Mucosa of stomach (tissue), 1 donor: ENCODE results near the gene BPIFB2.

Experiments used
- H3K27me3 ChIP-seq: one replicate; pipeline ENCODE4 v1.7.0; 2013; ENCODE audit warnings: mild to moderate bottlenecking, low read length; ENCODE audit not compliant: control insufficient read depth, insufficient read depth
- H3K36me3 ChIP-seq: one replicate; pipeline ENCODE4 v1.7.0; 2013; ENCODE audit warnings: low read length; ENCODE audit not compliant: control insufficient read depth, insufficient read depth
- H3K4me1 ChIP-seq: one replicate; pipeline ENCODE4 v1.7.0; 2013; ENCODE audit warnings: mild to moderate bottlenecking, low read length; ENCODE audit not compliant: control insufficient read depth, insufficient read depth
- H3K4me3 ChIP-seq: one replicate; pipeline ENCODE4 v1.7.0; 2013; ENCODE audit warnings: low read length
- H3K9ac ChIP-seq: one replicate; pipeline ENCODE4 v1.7.0; 2013; ENCODE audit warnings: mild to moderate bottlenecking, low read length, moderate library complexity
- H3K9me3 ChIP-seq: one replicate; pipeline ENCODE4 v1.7.0; 2013; ENCODE audit warnings: mild to moderate bottlenecking, low read length, moderate library complexity; ENCODE audit not compliant: control insufficient read depth
- donor health status: Pancreatic carcinoma.

The BPIFB2 gene

DNA sequence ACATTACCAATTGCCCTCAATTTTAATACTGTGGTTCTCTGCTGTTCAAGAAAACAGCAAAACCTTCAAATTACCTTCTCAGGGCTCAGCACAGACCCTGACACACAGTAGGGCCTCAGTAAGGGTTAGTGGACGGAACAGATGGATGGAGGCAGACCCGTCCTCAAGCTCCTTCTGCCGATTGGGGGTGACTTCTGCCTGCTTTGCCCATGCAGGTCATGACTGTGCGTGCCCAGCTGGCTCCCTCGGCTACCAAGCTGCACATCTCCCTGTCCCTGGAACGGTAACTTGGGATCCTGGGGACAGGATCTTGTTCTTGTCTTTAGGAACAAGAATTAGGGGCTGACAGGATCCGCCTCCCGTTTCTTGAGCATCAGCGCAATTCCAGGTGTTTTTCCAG lies 62.2 kb downstream of the BPIFB2 start:
- Histone ChIP-seq H3K9me3 (no peaks in the 10 kb centered on the region), H3K9ac (no peak overlapping the region), H3K36me3 (no peaks in the 10 kb centered on the region), H3K4me3 (no peak overlapping the region), H3K4me1 (no peaks in the 10 kb centered on the region), H3K27me3 (no peaks in the 10 kb centered on the region)

GRCh38 chr20:33070111-33071053 lies 62.9 kb downstream of the BPIFB2 start:
- Histone ChIP-seq H3K4me1 (no peaks in the 10 kb centered on the region), H3K9ac (no peak overlapping the region), H3K36me3 (no peaks in the 10 kb centered on the region), H3K9me3 (no peaks in the 10 kb centered on the region), H3K4me3 (no peak overlapping the region), H3K27me3 (no peaks in the 10 kb centered on the region)

GRCh38 chr20:33071198-33071597 lies 63.7 kb downstream of the BPIFB2 start:
- Histone ChIP-seq H3K9ac (no peak overlapping the region), H3K27me3 (no peaks in the 10 kb centered on the region), H3K4me1 (no peaks in the 10 kb centered on the region), H3K36me3 (no peaks in the 10 kb centered on the region), H3K4me3 (no peak overlapping the region), H3K9me3 (no peaks in the 10 kb centered on the region)

- Histone ChIP-seq H3K9me3 (no peaks in the 10 kb centered on the region), H3K4me1 (no peaks in the 10 kb centered on the region), H3K27me3 (peaks cover 3% of the 10 kb centered on the region), H3K9ac (no peak overlapping the region), H3K36me3 (no peaks in the 10 kb centered on the region), H3K4me3 (no peak overlapping the region)
These were observed 64.9 kb downstream of the BPIFB2 start for GRCh38 chr20:33072362-33072761.

DNA sequence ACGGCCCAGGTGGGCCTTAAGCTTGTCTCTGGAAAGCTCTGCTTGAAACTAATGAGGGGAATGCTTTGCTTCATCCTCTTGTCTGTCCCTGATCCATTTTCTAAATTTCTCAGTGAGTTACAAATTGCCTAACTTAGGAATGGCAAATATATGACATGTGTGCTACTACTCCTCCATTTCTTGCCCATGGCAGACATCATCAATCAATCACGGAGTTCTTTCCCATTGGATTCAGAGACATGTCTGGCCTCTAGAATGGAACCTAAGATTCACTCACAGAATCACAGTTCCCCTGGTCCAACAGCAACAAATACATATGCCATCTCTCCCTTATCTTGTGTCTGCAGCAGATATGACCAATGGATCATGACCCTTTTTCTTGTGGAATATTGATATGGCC lies 65.3 kb downstream of the BPIFB2 start:
- Histone ChIP-seq H3K36me3 (no peaks in the 10 kb centered on the region), H3K27me3 (peaks cover 4% of the 10 kb centered on the region), H3K9me3 (no peaks in the 10 kb centered on the region), H3K9ac (no peak overlapping the region), H3K4me3 (no peak overlapping the region), H3K4me1 (no peaks in the 10 kb centered on the region)
